Activated CD4-positive, alpha-beta T cell treated with anti-CD3 and anti-CD28 coated beads for 48 hours (primary cell): ENCODE results near the gene KHDC3L.

Experiments used
- DNase-seq: peaks from one replicate; pipeline ENCODE4 v3.0.0-alpha.2; 2020

The KHDC3L gene, protein sequence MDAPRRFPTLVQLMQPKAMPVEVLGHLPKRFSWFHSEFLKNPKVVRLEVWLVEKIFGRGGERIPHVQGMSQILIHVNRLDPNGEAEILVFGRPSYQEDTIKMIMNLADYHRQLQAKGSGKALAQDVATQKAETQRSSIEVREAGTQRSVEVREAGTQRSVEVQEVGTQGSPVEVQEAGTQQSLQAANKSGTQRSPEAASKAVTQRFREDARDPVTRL

DNA sequence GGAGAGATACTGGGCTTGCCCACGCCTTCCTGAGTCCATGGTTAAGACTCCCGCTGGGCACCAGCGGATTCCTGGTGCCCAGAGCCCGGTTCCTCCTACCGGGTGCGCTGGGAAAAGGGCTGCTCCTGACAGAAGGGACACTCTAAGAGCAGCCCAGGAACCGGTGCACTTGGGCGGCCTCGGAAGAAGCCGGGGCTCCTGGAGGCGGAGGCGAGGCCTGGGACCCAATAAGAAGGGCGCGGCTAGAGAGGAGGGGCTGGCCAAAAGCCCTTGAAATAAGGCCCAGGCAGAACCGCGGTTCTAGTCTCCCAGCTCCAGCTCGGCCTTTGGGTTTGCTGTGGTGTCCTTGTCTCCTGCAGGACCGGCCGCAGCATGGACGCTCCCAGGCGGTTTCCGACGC, at the start of gene KHDC3L:
Gene KHDC3L, plus strand, starts transcription at position 301 of the 400 bp plus-strand sequence. Its CDS starts 72 bp downstream, at position 373.
- no peak for DNase-seq

DNA sequence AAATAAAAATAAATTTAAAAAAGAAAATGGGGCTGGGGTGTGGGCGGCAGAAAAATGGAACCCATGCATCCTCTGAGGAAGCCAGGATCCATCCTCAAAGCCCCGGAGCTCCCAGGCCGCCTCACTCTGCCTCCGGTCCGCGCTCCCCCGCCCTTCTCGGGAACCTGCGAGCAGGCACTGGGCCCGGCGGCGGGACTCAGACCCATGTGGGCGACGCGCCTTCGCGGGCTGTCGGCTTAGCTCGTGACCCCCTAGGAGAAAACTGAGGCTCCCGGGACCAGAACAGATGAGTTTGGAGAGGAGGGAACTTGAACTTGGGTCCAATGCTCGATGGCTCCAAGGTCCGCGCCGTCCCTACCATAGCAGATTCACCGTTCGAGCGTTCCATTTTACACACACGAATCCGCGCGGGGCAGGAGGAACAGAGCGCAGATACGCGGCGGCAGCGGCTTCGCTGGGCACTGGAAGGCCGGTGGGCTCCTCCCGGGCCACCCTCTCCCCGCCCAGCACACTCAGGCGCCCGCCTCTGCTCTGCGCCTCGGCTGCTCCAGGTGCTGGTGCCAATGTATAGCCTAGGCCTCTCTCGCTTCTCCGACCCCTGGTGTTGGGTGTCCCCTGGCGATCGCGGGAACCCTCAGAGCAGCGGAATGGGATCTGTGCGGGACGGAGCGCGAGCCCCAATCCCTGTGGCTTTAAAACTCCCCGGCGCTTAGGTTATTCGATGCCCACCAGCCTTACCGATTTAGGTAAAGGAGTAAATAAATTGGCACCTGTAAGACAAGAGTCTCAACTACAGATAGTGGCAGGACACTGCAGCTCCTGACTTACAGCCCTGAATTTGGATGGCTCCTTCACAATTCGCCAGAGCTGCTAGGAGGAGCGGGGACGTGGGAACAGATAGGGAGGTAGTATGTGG, 47.6 kb upstream of the KHDC3L start:
- no peak for DNase-seq

DNA sequence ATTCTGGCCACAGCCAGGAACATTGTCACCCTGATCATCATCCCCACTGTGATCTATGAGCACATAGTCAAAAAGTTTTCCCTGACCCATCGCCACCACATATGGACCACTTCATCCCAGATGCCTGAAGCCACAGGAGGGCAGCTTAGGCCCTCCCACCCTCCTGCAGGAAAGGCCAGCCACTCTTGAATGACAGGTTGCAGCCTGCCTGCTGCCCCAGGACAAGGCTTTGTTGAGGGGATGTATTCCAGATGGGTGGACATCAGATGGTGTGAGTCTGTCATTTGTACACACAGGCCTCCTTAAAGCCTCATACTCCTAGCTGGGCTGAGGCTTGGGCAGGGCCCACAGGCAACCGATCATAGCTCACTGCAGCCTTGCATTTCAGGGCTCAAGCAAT, 39.1 kb upstream of the KHDC3L start:
- DNase-seq, result no peak

GRCh38 chr6:73325656-73326055, 36.8 kb upstream of the KHDC3L start:
- DNase-seq, result no peak

- no peak for DNase-seq
Observed at GRCh38 chr6:73328790-73329189, 33.7 kb upstream of the KHDC3L start.

DNA sequence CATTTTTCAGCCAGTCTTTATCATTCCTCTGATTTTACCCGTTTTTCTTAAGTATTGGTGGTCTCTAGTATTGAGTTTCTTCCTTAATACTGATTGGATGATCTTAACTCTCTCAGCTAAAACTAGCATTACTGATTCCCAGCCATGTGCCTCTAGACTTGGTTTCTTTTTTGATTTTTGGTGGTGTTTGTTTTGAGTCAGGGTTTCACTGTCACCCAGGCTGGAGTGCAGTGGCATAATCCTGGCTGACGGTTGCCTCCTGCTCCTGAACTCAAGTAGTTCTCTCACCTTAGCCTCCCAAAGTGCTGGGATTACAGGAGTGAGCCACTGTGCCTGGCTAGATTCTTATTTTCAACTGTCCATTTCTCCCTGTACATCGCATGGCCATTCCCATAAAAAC, 33.3 kb upstream of the KHDC3L start:
- DNase-seq, result no peak

DNA sequence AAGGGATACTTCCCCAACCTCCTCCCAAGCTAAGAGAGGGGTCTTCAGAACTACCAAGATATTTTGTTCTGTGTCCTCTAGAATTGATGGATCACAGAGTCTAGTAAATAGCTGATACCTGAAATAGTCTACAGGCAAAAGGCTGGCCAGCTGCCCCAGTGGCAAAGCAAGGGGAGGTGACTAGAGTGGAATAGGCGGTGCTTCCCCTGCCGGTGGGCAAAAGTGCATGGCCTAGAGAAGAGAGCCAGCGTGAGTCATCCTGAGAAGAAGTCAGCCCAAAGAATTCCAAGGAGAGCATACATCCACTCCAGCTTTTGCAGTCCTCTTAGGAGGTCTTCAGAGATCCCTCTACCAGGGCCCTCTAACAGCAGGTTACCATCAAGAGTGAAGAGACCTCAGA, 23.1 kb upstream of the KHDC3L start:
- DNase-seq, result no peak

DNA sequence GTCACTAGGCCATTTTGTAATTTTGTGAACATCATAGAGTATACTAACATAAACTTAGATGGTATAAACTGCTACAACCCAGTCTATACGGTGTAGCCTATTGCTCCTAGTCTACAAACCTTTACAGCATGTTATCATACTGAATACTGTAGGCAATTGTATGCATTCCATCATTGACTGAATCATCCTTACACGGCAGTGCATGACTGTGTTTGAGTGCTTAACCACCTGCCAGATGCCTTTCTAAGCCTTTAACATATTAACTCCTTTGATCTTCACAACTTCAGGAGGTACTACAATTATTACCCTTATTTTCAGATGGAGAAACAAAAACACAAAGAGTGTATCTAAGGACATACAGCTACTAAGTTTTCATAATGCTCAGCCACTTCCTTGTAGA, 22.4 kb upstream of the KHDC3L start:
- no peak for DNase-seq

DNA sequence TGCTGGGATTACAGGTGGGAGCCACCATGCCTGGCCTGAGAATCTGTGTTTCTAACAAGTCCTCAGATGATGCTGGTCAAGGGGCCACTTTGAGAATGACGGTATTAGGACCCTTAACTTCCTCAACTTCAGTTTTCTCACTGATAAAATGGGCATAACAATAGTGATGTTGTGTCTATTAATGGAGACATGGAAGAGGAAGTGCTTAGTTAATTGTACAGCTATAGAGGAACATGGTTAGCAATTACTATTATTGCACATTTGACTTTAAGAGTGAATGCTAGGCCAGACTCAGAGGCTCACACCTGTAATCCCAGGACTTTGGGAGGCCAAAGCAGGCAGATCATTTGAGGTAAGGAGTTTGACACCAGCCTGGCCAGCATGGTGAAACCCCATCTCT, 21.1 kb upstream of the KHDC3L start:
- no peak for DNase-seq

- no peak for DNase-seq
Observed at GRCh38 chr6:73342174-73342573, 20.3 kb upstream of the KHDC3L start.

- no peak for DNase-seq
Observed at GRCh38 chr6:73343164-73343563, 19.3 kb upstream of the KHDC3L start.

GRCh38 chr6:73348550-73349204, 13.8 kb upstream of the KHDC3L start:
- no peak for DNase-seq

GRCh38 chr6:73349311-73349710, 13.1 kb upstream of the KHDC3L start:
- DNase-seq, result no peak

- no peak for DNase-seq
Observed at GRCh38 chr6:73353636-73354593, 8.5 kb upstream of the KHDC3L start, which contains the start of gene DPPA5. DPPA5 (minus strand) TSS chr6:73354276; CDS start chr6:73354225, 51 bp downstream.

GRCh38 chr6:73362869-73363536, 545 bp downstream of the KHDC3L start:
- DNase-seq, result no peak

DNA sequence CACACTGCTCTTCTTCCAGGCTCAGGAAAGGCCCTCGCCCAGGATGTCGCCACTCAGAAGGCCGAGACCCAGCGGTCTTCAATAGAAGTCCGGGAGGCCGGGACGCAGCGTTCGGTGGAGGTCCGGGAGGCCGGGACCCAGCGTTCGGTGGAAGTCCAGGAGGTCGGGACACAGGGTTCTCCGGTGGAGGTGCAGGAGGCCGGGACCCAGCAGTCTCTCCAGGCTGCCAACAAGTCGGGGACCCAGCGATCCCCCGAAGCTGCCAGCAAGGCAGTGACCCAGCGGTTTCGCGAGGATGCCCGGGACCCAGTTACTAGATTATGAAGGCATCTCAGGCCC, 1.0 kb downstream of the KHDC3L start:
- DNase-seq, result no peak

DNA sequence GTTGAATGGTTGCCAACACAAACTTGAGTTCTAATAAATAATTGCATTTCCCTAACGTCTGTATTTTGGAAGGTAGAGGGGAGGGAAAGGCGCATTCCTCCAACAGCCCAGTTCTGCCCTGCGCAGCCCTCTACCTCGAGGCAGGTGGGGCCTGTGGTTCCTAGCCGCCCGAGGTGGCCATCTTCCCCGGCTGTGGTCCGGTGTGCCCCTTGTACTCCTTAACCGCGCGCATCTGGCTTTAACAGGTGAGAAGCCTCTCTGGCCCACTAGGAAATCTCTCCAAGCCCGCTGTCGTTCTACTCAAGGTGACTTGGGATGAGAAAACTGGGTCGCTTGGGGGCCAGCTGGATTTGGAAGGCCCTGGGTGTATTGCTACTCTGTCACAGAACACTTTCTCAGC, 1.7 kb downstream of the KHDC3L start:
- no peak for DNase-seq

DNA sequence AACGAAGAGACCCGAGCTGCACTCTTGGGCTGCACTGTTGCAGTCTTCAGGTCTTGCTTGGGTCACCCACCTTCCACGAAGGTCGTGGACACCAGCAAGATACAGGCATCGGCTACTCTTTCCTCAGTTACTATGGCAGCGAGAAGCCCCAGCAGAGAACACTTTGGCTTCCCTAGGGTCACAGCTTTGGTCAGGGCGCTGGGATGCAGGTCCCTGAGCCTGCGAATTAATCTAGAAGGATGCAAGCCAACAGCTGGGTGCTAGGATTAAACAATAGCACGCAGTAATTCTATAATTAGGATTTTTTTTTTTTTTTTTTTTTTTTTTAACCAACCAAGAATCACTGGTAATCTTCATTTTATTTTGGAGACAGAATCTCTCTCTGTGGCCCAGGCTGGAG, 2.1 kb downstream of the KHDC3L start:
- no peak for DNase-seq

DNA sequence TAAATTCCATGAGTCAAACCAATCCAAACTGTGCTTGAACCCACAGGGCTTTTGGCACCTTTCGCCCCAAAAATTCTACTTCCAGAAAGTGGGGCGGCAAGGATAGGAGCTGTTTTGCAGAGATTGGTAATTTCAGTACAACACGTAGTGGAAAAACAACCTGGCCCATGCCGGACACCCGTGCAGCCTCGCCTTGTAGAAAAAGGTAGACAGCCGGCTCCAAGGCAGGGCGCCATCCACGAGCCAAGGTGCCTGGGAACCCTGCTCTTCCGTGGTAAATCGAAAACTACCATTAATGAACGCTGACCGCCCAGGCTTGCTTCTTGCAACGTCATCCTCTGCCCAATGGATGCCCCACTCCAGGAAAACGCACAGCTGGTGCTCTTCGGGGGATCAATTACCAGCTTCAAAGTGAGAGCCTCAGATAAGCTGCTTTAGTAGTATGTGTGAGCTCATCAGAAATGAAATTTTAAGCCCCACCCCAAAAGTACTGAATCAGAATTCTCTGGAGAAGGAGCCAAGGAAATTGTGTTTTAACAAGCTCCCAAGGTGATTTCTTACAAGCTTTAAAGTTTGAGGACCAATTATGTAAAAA, 5.4 kb downstream of the KHDC3L start:
- no peak for DNase-seq

- DNase-seq, result no peak
Observed at GRCh38 chr6:73368675-73369074, 6.2 kb downstream of the KHDC3L start.

DNA sequence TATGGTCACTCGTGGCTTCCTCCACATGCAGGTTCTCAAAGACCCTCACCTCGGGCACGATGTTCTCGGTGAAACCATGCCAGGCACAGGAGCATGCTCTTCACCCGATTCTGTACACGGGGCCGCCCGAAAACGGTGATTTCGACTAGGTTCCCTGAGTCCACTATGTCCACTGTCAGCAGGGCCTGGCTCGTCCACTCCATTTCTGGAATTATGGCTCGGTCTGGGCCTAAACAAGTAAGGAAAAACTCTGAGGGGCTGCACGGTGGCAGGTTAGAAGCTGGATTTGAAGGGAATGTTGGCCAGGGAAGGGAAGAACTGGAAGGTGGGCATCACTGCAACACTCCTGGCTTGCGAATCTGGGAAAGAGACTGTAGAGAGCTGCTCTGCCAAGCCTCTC, 6.7 kb downstream of the KHDC3L start:
- DNase-seq, result no peak

GRCh38 chr6:73369563-73369962, 7.1 kb downstream of the KHDC3L start, which contains the start of gene OOEP:
OOEP (minus strand) TSS chr6:73369897; CDS start chr6:73369792, 105 bp downstream.
- no peak for DNase-seq
